Peyer's patch (tissue), 4 donors: ENCODE measurements around the gene SPAG16. TPM values are rescaled to one million over a fixed set of nuclear protein-coding genes. Genes with fewer than 3 reads are reported as not detected.

ENCODE experiments used
- DNase-seq, 3 donors: peaks; one replicate each; pipeline ENCODE4 v3.0.0-alpha.2; 2017 to 2019
- H3K27ac ChIP-seq, 4 donors: fragments of 200-600 bp; sonication (generic); one replicate each; pipeline ENCODE4 v1.5.1; 2016 to 2019
- H3K27me3 ChIP-seq, 2 donors: fragments of 200-600 bp; sonication (generic); one replicate each; pipeline ENCODE4 v1.5.1; 2019
- H3K36me3 ChIP-seq, 3 donors: fragments of 200-600 bp; sonication (generic); one replicate each; pipeline ENCODE4 v1.5.1; 2016 to 2019
- H3K4me1 ChIP-seq, 4 donors: fragments of 200-600 bp; sonication (generic); one replicate each; pipeline ENCODE4 v1.5.1; 2016 to 2019
- H3K4me3 ChIP-seq, 4 donors: fragments of 200-600 bp; sonication (generic); 1 replicate in 3 of 4; 2 replicates in 1 of 4; pipeline ENCODE4 v1.5.1; 2016 to 2019; ENCODE audit warnings: mild to moderate bottlenecking in 1 of 4
- H3K9me3 ChIP-seq, 4 donors: fragments of 200-600 bp; sonication (generic); one replicate each; pipeline ENCODE4 v1.5.1; 2016 to 2019; ENCODE audit warnings: mild to moderate bottlenecking in 1 of 4
- CTCF ChIP-seq, 6 experiments: fragments of 450-650 bp in 4 of 6; fragments of 200-600 bp in 2 of 6; sonication (generic) in 1 of 6; IDR thresholded peaks; one replicate each; pipeline ENCODE4 v1.5.1; 2017 to 2019; ENCODE audit warnings: antibody characterized with exemption in 6 of 6, mild to moderate bottlenecking in 3 of 6, moderate library complexity in 1 of 6
- POLR2A ChIP-seq, 2 donors: fragments of 450-650 bp; IDR thresholded peaks; one replicate each; pipeline ENCODE4 v1.5.1; 2017; ENCODE audit warnings: antibody characterized with exemption in 2 of 2, mild to moderate bottlenecking in 2 of 2, moderate library complexity in 2 of 2
- total RNA-seq, 4 donors: library from RNA; depleted of rRNA; stranded (reverse); fragments of >200 nt; gene quantifications; one replicate each; pipeline ENCODE4 v1.1.0, GENCODE V29; 2016

Gene SPAG16
- total RNA-seq, 4 donors from 2014 or later: 5.5 to 43.7 (median 10.0) TPM

- DNase-seq: no peak
- no peaks in the 10 kb centered on the region for H3K9me3 ChIP-seq
- no peaks in the 10 kb centered on the region for H3K36me3 ChIP-seq
- TF ChIP-seq POLR2A (IDR thresholded peaks at IDR 0.05): no peak
- no peak overlapping the region for H3K4me3 ChIP-seq
- H3K27me3 ChIP-seq: no peaks in the 10 kb centered on the region
- no peaks in the 10 kb centered on the region for H3K4me1 ChIP-seq
- H3K27ac ChIP-seq: no peak overlapping the region
Observed at GRCh38 chr2:214311931-214312749, 1027.9 kb downstream of the SPAG16 start.

- H3K4me1 ChIP-seq: no peaks in the 10 kb centered on the region
- no peaks in the 10 kb centered on the region for H3K9me3 ChIP-seq
- H3K4me3 ChIP-seq: no peak overlapping the region
- TF ChIP-seq CTCF (IDR thresholded peaks at IDR 0.05): no peak
- no peak for TF ChIP-seq POLR2A (IDR thresholded peaks at IDR 0.05)
- no peaks in the 10 kb centered on the region for H3K27me3 ChIP-seq
- no peak for DNase-seq
- H3K27ac ChIP-seq: no peak overlapping the region
- H3K36me3 ChIP-seq: no peaks in the 10 kb centered on the region
Observed at GRCh38 chr2:214315324-214315723, 1031.1 kb downstream of the SPAG16 start.

- Histone ChIP-seq H3K9me3 (no peaks in the 10 kb centered on the region), H3K4me3 (no peak overlapping the region), H3K36me3 (no peaks in the 10 kb centered on the region), H3K4me1 (no peaks in the 10 kb centered on the region), H3K27ac (no peak overlapping the region), H3K27me3 (no peaks in the 10 kb centered on the region)
- TF ChIP-seq CTCF (IDR thresholded peaks at IDR 0.05) (no peak), POLR2A (IDR thresholded peaks at IDR 0.05) (no peak)
- DNase-seq: no peak
Observed at GRCh38 chr2:214320211-214320610, 1035.9 kb downstream of the SPAG16 start.

GRCh38 chr2:214322662-214323061 is 1038.4 kb downstream of the SPAG16 start:
- Histone ChIP-seq H3K27me3 (no peaks in the 10 kb centered on the region), H3K36me3 (no peaks in the 10 kb centered on the region), H3K9me3 (no peaks in the 10 kb centered on the region), H3K4me3 (no peak overlapping the region), H3K4me1 (no peaks in the 10 kb centered on the region), H3K27ac (no peak overlapping the region)
- DNase-seq: no peak
- TF ChIP-seq CTCF (IDR thresholded peaks at IDR 0.05) (no peak), POLR2A (IDR thresholded peaks at IDR 0.05) (no peak)

GRCh38 chr2:214325404-214325803 is 1041.1 kb downstream of the SPAG16 start:
- DNase-seq: no peak
- TF ChIP-seq POLR2A (IDR thresholded peaks at IDR 0.05): no peak
- TF ChIP-seq CTCF (IDR thresholded peaks at IDR 0.05): no peak
- Histone ChIP-seq H3K36me3 (no peaks in the 10 kb centered on the region), H3K27me3 (no peaks in the 10 kb centered on the region), H3K4me3 (no peak overlapping the region), H3K9me3 (no peaks in the 10 kb centered on the region), H3K4me1 (no peaks in the 10 kb centered on the region), H3K27ac (no peak overlapping the region)

- H3K9me3 ChIP-seq: no peaks in the 10 kb centered on the region
- no peaks in the 10 kb centered on the region for H3K4me1 ChIP-seq
- no peaks in the 10 kb centered on the region for H3K36me3 ChIP-seq
- H3K4me3 ChIP-seq: no peak overlapping the region
- no peak for TF ChIP-seq CTCF (IDR thresholded peaks at IDR 0.05)
- no peak for TF ChIP-seq POLR2A (IDR thresholded peaks at IDR 0.05)
- H3K27ac ChIP-seq: no peak overlapping the region
- no peaks in the 10 kb centered on the region for H3K27me3 ChIP-seq
- no peak for DNase-seq
Observed at GRCh38 chr2:214328941-214329340, 1044.7 kb downstream of the SPAG16 start.
